HFF-Myc (cell line): Measurements from ENCODE around the gene ZNF708.
"Not testable (repeated sequence)": the region's sequence is repeated elsewhere in the genome, so short reads cannot be mapped to it uniquely, and the experiment has no call there.

Experiments
- DNase-seq: peaks from one replicate; pipeline ENCODE4 v3.0.0-alpha.2; 2011; ENCODE audit warnings: low read depth; ENCODE audit errors: extremely low read depth
- H3K4me3 ChIP-seq: replicated peaks from 2 replicates; pipeline ENCODE4 v1.5.1; 2011; ENCODE audit warnings: low read depth, mild to moderate bottlenecking, control low read depth, low read length
- CTCF ChIP-seq: IDR thresholded peaks from 2 replicates; pipeline ENCODE4 v1.5.1; 2012; ENCODE audit warnings: mild to moderate bottlenecking, low read depth, low read length, control low read depth; ENCODE audit errors: missing control alignments

Gene ZNF708

GRCh38 chr19:21308773-21309172, 20.4 kb downstream of the ZNF708 start:
- H3K4me3 ChIP-seq, result no peak overlapping the region
- no peak for DNase-seq
- no peak for TF ChIP-seq CTCF

GRCh38 chr19:21306881-21307479, 22.2 kb downstream of the ZNF708 start:
- not testable (repeated sequence) for H3K4me3 ChIP-seq, DNase-seq

- DNase-seq, H3K4me3 ChIP-seq: not testable (repeated sequence)
Observed at GRCh38 chr19:21293768-21294167, 35.4 kb downstream of the ZNF708 start.

GRCh38 chr19:21269813-21270212, 59.4 kb downstream of the ZNF708 start:
- H3K4me3 ChIP-seq, result no peak overlapping the region
- no peak for TF ChIP-seq CTCF
- no peak for DNase-seq

GRCh38 chr19:21264891-21265290, 64.3 kb downstream of the ZNF708 start:
- TF ChIP-seq CTCF, result no peak

GRCh38 chr19:21264416-21264815, 64.8 kb downstream of the ZNF708 start:
- no peak for TF ChIP-seq CTCF
- no peak overlapping the region for H3K4me3 ChIP-seq
- no peak for DNase-seq

More at GRCh38 chr19:21264891-21265290, 64.3 kb downstream of the ZNF708 start:
- DNase-seq, result no peak
- no peak overlapping the region for H3K4me3 ChIP-seq

- not testable (repeated sequence) for H3K4me3 ChIP-seq
Observed at GRCh38 chr19:21260848-21261381, 68.3 kb downstream of the ZNF708 start.

GRCh38 chr19:21260164-21260847, 68.9 kb downstream of the ZNF708 start:
- no peak overlapping the region for H3K4me3 ChIP-seq
- DNase-seq, result no peak
- no peak for TF ChIP-seq CTCF

More at GRCh38 chr19:21260848-21261381, 68.3 kb downstream of the ZNF708 start:
- not testable (repeated sequence) for DNase-seq

- H3K4me3 ChIP-seq, DNase-seq: not testable (repeated sequence)
Observed at GRCh38 chr19:21259421-21260124, 69.6 kb downstream of the ZNF708 start.
